Measurements from ENCODE around the gene APOB. TPM values are rescaled to one million over a fixed set of nuclear protein-coding genes. Genes with fewer than 3 reads are reported as not detected.
A peak's percentile ranks its signal among the peaks of the same experiment; 100 is the strongest.

Gene APOB, protein sequence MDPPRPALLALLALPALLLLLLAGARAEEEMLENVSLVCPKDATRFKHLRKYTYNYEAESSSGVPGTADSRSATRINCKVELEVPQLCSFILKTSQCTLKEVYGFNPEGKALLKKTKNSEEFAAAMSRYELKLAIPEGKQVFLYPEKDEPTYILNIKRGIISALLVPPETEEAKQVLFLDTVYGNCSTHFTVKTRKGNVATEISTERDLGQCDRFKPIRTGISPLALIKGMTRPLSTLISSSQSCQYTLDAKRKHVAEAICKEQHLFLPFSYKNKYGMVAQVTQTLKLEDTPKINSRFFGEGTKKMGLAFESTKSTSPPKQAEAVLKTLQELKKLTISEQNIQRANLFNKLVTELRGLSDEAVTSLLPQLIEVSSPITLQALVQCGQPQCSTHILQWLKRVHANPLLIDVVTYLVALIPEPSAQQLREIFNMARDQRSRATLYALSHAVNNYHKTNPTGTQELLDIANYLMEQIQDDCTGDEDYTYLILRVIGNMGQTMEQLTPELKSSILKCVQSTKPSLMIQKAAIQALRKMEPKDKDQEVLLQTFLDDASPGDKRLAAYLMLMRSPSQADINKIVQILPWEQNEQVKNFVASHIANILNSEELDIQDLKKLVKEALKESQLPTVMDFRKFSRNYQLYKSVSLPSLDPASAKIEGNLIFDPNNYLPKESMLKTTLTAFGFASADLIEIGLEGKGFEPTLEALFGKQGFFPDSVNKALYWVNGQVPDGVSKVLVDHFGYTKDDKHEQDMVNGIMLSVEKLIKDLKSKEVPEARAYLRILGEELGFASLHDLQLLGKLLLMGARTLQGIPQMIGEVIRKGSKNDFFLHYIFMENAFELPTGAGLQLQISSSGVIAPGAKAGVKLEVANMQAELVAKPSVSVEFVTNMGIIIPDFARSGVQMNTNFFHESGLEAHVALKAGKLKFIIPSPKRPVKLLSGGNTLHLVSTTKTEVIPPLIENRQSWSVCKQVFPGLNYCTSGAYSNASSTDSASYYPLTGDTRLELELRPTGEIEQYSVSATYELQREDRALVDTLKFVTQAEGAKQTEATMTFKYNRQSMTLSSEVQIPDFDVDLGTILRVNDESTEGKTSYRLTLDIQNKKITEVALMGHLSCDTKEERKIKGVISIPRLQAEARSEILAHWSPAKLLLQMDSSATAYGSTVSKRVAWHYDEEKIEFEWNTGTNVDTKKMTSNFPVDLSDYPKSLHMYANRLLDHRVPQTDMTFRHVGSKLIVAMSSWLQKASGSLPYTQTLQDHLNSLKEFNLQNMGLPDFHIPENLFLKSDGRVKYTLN (N-terminal part only)
- 10 to 100 TPM in 1 of 5 donors, 1 to 10 TPM in 1, under 1 TPM in 2, not detected in 1; under 0.01 to 30.7 (median 3.3) TPM for total RNA-seq
- under 1 TPM in 1 of 3 donors, not detected in 2; 0.03 TPM for polyA plus RNA-seq
- long read RNA-seq, donor 1: 0 reads
- long read RNA-seq, donor 2, partial matches to known transcripts: 38 of 38 reads
- long read RNA-seq, donor 2, other reads (novel, unspliced or antisense): 0 of 38 reads
- long read RNA-seq, donor 3: 0 reads
- long read RNA-seq, donor 4: 0 reads
- long read RNA-seq, donor 5: 0 reads
- long read RNA-seq, donor 6: 0 reads
- long read RNA-seq, donor 7: 0 reads
- long read RNA-seq, donor 8: 0 reads
- long read RNA-seq, donor 9: 0 reads
- long read RNA-seq, donor 10, partial matches to known transcripts: 16 of 16 reads
- long read RNA-seq, donor 10, other reads (novel, unspliced or antisense): 0 of 16 reads

DNA sequence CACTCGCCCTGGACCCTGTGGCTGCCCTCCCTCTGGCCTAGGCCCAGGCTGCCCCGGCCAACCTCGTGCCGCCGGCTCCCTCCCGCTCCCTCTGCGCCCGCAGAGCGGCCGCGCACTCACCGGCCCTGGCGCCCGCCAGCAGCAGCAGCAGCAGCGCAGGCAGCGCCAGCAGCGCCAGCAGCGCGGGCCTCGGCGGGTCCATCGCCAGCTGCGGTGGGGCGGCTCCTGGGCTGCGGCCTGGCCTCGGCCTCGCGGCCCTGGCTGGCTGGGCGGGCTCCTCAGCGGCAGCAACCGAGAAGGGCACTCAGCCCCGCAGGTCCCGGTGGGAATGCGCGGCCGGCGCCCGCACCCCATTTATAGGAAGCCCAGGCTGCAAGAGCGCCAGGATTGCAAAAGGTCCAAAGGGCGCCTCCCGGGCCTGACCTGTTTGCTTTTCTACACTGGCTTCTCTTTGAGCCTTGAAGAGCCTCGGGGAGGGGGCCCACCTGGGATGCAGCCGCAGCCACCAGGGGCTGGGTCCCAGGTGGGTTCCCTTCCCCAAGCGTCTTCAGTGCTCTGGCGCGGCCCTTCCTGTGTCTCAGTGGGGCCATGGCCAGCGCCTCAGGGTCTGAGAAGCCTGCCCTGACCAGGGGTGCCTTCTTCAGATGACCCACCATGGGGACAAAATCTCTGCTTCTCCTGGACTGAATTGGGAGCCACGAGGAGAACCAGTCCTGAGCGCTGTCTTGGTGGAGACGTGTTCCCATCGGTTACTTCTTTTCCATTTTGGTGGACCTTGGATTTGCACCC lies at the start of gene APOB:
Gene APOB, minus strand, starts transcription at position 330 of the 789 bp plus-strand sequence. Its CDS starts 128 bp downstream, at position 202.
- peaks cover 0 to 36% (median 18%) of the 10 kb centered on the region in 3 donors for H3K27me3 ChIP-seq
- intact Hi-C loops (cut with DNase I; ENCODE audit: low total_unique reads): loop anchor here (5.0 to 10.0 kb wide), 2 partner anchors 71 to 273 kb away; no protein-coding TSS in a partner anchor
- no peaks in the 10 kb centered on the region for H3K36me3 ChIP-seq
- no peak for TF ChIP-seq EP300 (IDR thresholded peaks at IDR 0.05)
- TF ChIP-seq, protein P1, sequence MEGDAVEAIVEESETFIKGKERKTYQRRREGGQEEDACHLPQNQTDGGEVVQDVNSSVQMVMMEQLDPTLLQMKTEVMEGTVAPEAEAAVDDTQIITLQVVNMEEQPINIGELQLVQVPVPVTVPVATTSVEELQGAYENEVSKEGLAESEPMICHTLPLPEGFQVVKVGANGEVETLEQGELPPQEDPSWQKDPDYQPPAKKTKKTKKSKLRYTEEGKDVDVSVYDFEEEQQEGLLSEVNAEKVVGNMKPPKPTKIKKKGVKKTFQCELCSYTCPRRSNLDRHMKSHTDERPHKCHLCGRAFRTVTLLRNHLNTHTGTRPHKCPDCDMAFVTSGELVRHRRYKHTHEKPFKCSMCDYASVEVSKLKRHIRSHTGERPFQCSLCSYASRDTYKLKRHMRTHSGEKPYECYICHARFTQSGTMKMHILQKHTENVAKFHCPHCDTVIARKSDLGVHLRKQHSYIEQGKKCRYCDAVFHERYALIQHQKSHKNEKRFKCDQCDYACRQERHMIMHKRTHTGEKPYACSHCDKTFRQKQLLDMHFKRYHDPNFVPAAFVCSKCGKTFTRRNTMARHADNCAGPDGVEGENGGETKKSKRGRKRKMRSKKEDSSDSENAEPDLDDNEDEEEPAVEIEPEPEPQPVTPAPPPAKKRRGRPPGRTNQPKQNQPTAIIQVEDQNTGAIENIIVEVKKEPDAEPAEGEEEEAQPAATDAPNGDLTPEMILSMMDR (IDR thresholded peaks at IDR 0.05): no peak
- TF ChIP-seq POLR2AphosphoS5 (IDR thresholded peaks at IDR 0.05): no peak
- no peak for TF ChIP-seq POLR2A (IDR thresholded peaks at IDR 0.05)
- H3K27ac ChIP-seq: no peak within 1 kb of the TSS
- peak in 1 of 2 donors; percentile 50 for DNase-seq
- peaks cover 12 to 30% (median 20%) of the 10 kb centered on the region in 4 donors for H3K4me1 ChIP-seq
- WGBS, 5 donors: 20 to 59% (median 28%) methylated on average over 25 to 51 of the region's 51 CpGs
- no peaks in the 10 kb centered on the region for H3K9me3 ChIP-seq
- H3K4me3 ChIP-seq: peak within 1 kb of the TSS; percentile 5 to 34 (median 16)

DNA sequence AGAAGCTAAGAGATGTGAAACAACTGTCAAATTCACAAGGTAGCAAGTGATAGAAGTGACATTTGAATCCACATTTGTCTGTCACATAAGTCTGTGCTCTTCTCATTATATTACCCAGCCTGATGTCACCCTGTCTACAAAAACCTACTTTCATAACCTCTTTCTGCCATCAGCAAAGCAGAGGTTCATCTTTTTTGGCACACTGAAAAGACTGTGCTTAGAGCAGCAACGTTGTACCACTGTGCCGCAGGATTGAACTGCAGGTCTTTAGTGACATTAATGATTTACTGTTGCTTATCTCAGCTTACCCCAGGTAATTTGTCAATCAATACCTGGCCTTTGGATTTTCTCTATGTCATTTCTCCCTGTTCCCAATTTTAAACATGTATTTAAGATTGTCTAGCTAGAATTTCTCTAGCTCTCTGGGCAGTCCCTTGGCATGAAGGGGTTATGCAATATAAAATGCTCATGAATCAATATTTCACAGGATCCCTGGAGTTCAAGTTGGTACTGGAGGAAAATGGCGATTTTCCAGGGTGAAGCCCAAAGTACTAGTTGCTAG lies 48.5 kb upstream of the APOB start:
- H3K4me3 ChIP-seq: no peak overlapping the region
- H3K27me3 ChIP-seq: no peaks in the 10 kb centered on the region
- 34 to 53% (median 39%) methylated on average over 3 of the region's 3 CpGs for WGBS, 5 donors
- DNase-seq: no peak
- H3K4me1 ChIP-seq: no peaks in the 10 kb centered on the region
- intact Hi-C loops (cut with DNase I; ENCODE audit: low total_unique reads): no loop called here
- TF ChIP-seq, protein P1 (IDR thresholded peaks at IDR 0.05): no peak
- no peak for TF ChIP-seq POLR2AphosphoS5 (IDR thresholded peaks at IDR 0.05)
- H3K36me3 ChIP-seq: no peaks in the 10 kb centered on the region
- no peak overlapping the region for H3K27ac ChIP-seq
- no peaks in the 10 kb centered on the region for H3K9me3 ChIP-seq

DNA sequence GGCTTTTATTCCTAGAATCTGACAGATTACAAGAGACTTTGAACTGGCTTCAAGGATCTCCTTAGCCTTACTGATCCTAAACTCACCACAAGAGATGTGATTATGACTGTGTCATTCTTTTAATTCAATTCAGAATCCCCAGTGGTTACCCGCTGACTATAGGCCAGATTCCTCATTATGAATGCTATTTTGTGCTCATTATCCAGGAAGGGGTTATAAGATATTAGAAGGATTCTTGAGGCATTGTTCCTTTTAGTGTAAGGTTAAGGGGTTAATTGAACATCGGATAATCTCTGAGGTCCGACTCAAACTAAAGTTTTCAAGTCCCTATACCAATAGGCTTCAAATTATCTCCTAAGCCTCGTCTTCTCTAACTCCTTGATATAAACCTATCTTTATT lies 40.5 kb upstream of the APOB start:
- WGBS, 5 donors: 70 to 80% (median 75%) methylated on average over 4 of the region's 4 CpGs
- Histone ChIP-seq H3K27ac (no peak overlapping the region), H3K4me1 (no peaks in the 10 kb centered on the region), H3K4me3 (no peak overlapping the region), H3K27me3 (no peaks in the 10 kb centered on the region), H3K36me3 (no peaks in the 10 kb centered on the region), H3K9me3 (peaks cover 0 to 4% (median 3%) of the 10 kb centered on the region in 4 donors)
- intact Hi-C loops (cut with DNase I; ENCODE audit: low total_unique reads): no loop called here
- no peak for DNase-seq
- TF ChIP-seq POLR2AphosphoS5 (IDR thresholded peaks at IDR 0.05): no peak
- TF ChIP-seq POLR2A (IDR thresholded peaks at IDR 0.05): no peak
- TF ChIP-seq, protein P1 (IDR thresholded peaks at IDR 0.05): no peak
